Activated CD8-positive, alpha-beta memory T cell treated with anti-CD3 and anti-CD28 coated beads, Interleukin-2, amount 50 U/mL, for 24 hours (primary cell): ENCODE measurements around the gene ARHGAP26.

Experiments
- DNase-seq: peaks from one replicate; pipeline ENCODE4 v3.0.0-alpha.2; 2020; ENCODE audit errors: extremely low read depth

The ARHGAP26 gene

DNA sequence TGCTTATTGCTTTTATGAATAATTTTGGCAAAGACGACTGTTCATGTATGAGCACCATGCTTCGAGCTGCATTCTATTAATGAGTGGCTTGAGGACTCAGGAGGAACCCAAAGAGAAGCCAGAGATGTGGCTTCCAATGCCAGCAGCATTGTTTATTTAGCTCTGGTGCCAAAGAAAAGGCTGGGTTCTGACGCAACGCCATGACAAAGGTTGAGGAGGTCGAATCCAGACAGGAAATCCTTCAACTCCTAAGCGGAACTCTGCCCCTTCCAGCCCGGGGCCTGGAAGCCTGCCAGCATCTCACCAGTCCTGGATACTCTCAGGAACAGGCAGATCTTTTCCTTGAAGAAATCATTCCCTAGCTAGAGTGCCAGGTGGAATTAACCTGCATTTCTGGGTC is 104.4 kb downstream of the ARHGAP26 start:
- no peak for DNase-seq

DNA sequence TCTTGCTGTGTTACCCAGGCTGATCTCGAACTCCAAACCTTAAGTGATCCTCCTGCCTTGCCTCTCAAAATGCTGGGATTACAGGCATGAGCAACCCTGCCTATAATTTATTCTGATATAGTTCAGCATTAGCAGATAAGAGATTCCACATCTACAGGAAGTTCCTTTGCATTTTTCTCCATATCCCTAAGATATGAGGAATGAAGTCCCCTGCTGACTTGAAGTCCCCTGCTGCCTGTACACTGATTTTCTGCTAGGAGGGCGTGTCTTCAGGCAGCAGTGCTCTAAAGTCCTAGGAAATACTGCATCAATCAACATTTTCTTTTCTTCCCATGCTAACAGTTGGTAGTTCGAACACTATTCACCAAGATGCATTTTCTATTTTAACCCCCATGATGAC is 105.8 kb downstream of the ARHGAP26 start:
- no peak for DNase-seq

DNA sequence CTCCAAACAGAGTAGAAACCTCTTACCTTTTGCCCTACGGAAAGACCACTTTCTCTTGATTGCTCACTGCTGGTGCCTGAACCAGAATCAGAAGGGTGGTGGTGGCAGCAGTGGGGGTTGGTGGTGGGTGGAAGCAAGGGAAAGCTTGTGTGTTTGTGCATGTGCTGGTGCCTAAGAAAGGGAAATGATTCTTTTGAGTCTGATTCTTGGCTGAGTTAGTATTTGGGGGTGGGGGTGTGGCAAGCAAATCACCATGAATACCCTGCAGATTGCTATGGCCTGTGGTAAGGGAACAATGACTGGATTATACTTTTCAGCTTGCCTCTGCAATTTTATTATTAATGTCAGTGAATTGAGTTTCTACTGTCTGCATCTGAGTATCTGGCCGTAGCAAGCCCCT is 106.6 kb downstream of the ARHGAP26 start:
- DNase-seq, result no peak

DNA sequence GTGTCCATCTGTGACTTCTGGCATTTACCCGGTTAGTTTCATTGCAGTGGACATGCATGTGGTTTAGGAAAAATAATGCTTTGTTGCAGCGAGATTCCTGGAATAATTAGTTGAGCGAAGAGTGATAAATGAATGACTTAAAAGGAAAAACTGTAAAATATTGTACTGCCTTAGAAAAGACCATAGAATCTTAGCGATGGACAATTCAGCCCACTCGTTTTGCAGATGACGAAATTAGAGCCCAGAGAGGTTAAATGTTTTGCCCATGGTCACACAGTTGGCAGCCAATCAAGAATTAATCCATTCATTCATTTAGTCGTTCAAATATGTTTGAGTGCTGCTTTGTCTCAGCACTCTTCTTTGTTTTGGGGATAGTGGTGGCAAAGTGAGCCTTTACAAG is 107.9 kb downstream of the ARHGAP26 start:
- no peak for DNase-seq

DNA sequence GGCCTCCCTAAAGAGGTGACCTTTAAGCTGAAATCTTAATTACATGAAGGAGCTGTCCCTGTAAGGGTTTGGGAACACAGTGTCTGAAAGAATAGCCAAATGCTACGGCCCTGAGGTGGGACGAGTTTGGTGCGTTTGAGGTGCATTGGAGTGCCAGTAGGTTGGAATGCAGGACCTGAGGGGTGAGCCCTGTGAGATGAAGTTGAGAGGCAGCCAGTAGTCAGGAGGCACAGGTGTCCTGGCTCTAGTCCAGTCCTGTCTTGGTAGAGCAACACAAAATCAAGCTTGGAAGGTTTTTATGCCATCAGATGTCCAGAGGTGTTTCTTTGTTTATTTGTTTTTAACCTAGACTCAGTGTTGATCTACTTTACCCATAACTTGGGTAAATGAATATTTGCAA is 108.5 kb downstream of the ARHGAP26 start:
- DNase-seq, result no peak

DNA sequence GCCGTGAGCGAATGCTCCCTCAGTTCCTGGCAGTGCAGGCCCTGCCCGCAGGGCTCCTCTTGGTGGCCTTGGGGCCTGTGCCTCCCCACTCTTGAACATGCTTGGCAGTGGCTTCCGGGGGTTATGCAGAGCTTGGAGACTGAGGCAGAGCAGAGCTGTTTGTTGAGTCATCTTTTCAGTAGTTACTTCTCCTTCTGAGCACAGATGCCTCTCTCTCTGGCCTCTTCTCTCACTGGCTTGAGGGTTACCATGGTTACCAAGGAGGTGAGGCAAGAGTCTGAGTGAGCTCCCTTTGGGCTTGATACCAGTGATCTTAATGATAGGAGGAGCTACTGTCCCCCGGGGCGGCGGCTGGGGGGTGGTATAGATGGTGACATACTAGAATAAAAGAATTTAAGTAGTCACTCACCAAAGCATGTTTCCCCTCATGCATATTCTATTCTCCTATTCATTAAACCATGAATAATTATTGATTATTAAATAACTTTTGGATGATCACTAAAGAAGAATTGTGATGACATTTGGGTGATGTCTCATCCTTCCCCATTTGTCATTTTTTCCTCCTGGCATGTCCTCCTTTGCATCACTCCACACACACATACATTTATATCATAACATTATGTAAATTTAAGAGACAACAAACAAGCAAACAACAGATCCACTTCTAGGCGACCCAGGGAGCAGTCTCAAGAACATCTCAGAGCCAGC is 111.1 kb downstream of the ARHGAP26 start:
- no peak for DNase-seq

DNA sequence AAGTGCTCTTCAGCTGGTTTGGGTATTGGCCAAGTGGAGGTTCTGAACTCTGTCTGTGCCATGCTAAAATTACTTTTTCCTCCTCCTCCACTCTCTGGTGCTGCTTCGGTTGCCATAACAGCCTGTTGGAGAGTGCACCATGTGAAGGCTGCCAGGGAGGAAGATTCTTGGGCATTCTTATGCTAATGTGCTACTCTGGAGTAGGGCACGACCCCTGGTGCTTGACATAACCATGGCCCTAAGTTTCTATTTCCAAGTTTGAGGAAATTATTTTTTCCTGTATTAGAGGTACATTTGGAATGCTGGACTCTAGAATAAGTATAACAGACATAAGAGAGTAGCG is 111.6 kb downstream of the ARHGAP26 start:
- DNase-seq, result no peak

DNA sequence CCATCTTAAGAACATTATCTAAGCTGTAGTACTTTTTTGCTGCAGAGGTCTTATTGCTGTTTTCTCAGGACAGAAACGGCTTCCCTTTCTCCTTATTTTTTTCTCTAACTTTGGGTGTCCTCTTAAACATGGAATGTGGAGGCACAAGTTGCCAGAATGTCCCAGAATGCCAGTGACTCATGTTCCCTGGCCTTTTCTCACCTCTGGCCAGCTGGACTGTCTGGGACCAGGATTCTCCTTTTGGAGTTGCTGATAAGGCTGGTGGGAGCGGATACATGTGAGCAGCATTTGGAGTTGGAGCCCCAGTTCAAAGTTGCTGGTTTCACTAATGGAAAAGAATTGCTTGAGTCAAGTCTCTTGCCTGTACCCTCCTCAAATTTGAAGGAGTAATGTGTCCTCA is 112.8 kb downstream of the ARHGAP26 start:
- no peak for DNase-seq

DNA sequence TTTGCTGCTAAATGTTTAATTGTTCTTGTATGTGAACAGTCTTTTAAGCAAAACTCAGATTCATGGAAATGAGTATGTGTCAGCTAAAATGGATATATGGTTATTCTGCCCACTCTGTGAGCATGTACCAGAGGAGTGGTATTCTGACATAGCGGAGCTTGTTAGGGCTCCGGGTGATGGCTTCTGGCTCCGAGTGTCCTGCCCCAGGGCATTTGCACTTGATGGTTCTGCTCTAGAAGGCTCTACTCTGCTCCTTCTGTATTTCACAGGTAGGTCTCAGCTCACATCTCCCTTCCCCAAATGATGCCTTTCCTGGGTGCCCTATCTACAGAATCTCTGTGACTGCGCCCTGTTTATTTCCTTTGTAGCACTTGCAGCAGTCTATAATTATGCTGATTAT is 113.3 kb downstream of the ARHGAP26 start:
- DNase-seq, result no peak

DNA sequence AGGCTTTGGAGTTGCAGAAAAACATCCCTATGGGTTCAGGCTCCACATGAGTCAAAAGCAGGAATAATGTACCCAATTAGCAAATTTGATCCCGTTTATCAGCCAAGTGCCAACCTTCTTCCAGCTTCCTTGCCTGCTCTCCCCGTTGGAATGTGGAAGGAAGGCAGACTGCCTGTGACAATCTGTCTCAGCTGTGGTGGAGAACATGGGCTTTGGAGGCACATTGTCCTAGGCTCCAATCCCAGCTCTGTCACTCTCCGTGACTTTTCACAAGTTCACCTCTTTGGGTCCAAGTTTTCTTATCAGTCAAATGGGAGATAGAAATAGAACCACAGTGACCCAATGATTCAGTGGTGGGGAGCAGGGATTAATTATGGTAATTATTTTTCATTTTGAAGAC is 113.9 kb downstream of the ARHGAP26 start:
- no peak for DNase-seq

DNA sequence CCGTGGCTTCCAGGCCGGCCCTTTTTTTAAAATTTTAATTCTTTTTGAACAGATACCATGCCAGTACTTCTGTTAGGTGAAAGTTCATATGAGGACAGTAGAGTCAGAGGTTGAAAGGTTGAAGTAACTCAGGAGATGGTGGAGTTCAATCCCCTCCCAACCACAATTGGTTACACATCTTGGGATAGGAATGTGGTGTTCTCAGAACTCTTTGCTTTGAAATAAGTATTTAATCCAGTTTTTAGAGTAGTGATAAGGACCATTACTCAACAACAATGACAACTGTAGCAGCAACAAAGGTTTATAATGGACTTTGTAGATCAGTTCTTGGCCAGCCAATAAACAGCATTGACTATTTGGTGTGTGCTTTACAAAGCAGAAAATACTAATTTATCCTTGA is 116.0 kb downstream of the ARHGAP26 start:
- DNase-seq, result no peak

DNA sequence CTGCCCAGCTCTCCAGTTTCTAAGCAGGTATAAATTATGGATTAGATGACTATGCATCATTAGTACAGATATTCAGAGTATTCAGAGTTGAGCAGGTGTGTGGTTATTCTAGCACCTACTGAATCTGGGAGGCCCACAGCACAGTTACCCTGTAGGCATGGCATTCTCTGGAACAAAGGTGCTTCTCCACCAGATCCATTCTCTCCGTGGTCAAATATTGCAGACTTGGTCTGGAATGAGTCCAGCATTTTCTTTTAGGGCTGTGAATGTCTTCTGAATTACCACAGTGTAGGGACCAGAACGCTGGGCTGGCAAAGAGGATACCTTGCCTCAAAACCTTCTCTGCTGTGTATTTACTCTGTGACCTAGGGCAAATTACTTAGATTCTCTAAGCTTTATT is 116.8 kb downstream of the ARHGAP26 start:
- no peak for DNase-seq

DNA sequence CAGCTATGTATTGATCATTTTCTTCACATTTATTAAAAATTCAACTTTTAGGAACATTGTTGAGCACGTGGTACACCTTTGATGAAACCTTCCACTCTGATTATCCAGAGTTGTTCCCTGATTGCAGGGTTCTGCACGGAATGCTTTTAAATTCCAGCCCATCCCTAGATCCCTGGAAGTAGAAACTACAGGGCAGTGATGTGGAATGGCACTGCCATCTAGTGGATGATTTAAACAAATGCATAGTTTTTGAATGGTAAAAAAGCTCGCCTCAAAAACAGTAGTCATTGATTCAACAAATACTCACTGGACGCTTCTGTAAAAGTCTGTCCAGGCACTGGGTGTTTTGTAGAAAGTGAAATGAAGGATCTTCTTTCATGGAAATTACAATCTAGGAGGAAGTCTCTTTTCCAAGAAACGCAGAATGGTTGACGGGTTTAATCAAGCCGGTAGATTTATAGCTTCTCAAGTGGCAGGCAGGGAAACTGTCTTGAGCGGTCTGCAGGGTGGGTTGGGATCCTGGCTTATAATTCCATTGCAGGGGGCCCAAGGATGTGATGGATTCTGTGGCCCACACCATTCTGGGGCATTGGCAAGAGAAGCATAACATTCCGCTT is 118.4 kb downstream of the ARHGAP26 start:
- no peak for DNase-seq

DNA sequence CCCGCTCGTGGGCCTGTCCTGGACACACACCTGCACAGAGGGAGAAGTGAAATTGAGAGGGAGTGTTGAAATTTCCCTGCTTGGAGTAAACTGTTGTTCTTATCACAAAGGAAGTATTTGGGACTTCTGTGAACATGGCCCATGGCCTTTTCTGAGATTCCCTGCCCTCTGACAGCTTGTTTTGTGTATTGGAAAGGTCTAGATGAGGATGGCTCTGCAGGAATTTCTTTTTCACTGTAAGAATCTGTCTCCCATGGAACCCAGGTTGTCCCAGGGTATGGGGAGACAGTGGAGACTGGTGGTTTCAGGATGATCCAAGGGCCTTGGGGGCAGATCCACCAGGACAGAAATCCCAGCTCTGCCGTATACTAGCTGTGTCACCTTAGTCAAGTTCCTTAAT is 121.8 kb downstream of the ARHGAP26 start:
- no peak for DNase-seq

DNA sequence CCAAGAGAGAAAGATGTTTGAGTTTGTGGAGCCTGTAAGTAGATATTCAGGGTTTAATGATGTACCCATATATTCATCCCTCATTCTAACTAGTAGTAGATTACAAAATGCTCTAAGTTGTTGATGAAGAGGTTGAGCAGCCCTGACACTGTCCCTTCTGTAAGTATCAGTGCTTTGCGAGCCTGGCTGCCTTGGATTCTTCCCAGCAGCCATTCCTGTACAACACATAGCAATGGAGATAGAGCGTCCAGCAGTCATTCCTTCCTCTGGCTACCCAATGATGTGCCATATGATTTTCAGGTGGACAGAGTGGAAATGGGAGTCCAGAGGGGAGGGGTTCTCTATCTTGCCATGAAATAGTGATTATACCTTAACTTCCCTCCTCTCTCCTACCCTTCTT is 124.1 kb downstream of the ARHGAP26 start:
- no peak for DNase-seq

DNA sequence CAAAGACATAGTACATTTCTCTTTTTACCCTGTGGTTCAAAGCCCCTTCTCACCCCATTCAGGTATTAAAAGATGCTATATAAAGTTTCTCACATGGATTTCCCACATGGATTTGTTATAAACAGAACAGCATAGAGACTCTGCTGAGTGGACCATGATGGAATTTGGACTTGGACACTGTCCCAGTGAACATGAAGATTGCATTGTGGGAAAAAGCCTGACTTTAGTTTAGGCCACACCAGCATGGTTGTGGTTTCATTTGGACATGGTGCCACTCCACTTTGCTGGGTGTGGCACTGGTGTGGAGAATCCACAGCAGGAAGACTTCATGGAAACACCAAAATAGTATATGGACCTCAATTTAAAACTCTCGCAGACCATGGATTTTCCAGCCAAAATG is 124.6 kb downstream of the ARHGAP26 start:
- no peak for DNase-seq

DNA sequence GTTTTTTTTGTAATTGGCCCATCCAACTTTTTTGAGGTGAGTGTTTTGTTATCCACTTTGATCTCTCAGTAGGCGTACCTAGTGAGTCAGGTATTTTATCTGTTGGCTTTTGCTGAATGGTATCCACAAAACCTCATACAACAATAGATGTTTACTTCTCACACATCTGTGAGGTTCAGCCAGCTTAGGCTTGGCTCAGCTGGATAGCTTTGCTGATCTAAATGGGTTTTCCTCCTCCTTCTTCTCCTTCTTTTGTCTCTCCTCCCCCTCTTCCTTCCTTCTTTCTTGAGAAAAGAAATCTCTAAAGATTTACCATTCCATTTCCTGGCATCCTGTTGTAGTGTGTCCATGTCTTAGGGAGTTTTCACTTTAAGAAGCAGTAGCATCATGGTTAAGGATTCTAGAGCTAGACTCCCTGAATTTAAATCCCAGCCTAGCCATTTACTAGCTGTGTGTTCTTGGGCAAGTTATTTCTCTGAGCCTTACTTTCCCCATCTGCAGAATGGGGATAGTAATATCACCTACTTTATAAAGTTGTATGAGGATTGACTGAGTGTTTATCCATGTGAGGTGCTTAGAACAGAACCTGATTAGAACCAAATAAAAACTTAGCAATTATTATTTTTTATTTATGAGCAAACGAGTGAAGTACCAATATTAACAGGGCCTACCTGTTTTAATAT is 126.3 kb downstream of the ARHGAP26 start:
- no peak for DNase-seq

DNA sequence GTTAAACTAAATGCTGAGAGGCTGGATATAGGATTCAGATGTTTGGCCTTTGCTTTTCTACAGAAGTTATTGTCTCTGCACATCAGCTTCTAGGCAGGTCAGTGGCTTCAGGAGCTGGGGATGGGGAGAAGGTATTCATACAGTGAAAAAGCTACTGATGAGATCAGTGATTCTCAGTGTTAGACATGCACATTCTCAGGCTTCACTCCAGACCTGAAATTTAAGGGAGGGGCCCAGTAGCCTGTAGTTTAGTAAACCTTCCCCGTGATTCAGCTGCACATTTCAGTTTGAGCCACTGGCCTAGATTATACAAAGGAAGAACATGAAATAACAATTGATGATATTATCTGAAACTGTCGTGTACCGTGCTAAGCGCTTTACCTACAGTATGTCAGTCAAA is 127.2 kb downstream of the ARHGAP26 start:
- DNase-seq, result no peak

DNA sequence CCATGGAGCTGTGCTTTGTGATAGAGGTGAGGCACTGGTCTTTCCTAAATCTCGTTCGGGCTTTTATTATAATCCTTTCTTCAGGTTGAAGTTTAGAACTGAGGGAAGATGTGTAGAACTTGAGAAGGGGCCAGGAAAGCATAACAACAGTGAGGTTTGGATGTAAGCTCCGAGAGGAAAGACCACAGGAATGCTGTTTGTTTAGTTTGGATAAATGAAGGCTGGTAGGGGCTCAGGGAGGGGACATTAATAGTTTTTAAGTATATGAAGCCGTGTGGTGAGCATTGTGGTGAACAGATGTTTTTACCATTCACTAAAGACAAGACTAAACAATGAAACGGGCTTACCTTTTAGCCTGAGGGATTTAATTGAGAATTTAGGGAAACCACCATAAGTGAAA is 130.8 kb downstream of the ARHGAP26 start:
- no peak for DNase-seq

DNA sequence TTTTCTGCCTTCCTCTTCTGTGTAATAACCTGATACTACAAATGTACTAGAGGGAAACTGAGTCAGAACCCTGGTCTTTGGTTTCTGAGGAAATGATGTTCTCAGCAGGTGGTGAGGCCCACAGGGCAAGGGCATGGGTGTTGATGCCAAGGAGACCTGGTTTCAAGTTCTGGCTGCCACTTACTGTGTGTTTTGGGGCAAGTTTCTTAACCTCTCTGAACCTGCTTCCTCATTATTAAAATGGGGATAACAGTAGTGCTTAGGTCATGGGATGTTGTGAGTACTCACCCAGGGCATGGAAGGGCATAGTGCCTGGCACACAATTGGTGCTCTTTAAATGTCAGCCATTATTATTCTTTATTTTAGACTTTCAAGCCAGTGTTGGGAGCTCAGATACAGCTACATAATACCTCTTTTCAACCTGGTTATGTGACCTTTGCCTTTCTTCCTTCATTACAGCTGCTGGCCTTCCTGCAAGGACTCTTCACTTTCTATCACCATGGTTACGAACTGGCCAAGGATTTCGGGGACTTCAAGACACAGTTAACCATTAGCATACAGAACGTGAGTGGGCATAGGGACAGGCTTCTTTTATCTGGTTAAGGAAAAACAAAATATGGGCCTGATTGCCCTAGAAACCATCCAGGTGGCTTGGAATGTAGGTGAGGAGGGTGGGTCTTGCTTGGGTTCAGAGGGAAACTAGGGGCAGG is 131.5 kb downstream of the ARHGAP26 start:
- DNase-seq, result no peak

DNA sequence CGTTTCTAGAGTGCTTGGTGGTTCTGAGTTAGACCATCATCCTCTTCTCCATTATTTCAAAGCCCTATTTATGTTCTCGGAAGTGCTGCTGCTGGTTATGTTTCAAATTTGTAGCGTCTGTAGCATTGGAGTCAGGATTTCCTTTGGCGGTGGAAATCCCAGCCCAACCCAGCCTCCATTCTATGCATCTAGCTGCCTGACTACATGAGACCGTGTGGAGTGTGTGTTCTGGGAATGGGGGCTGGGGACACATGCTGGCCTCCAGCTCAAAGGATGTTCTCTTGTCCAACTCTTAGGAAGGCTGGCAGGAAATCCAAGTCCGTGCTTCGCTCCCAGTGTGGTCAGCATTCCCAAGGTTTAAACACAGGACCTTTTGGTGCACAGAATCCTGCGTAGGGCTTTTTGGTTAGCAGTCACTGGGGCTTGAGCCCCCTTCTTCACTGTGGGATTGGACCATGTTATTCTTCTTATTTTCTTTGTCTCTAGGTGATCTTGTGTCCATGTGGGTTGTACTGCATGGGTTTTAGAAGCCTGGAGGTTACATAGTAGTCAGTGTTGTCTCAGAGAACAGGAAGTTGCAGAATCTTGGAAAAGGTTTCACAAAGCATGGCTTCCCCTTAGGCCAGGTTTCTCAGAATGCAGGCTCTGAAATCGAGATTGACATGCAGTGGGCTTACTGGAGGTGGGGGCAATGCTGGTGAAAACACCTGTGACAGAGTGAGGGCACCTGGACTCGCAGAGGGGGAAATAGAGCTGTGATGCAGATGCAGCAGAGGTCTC is 132.2 kb downstream of the ARHGAP26 start:
- no peak for DNase-seq

DNA sequence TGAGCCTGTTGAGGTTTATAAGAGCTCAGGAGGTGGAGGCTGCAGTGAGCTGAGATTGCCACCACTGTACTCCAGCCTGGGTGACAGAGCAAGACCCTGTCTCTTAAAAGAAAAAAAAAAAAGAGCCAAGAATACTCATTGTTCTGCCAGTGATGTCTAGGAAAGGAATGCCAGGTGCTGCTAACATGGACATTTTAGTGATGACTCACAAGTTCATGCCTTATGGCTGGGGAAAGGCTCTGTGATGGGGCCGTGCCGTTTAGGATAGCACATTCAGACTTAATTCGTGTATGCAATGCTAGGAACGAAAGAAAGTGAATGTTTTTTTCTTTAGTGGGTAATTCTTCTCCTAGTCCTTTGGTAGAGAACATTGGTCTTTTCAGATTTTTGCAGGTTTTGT is 134.2 kb downstream of the ARHGAP26 start:
- no peak for DNase-seq
